GM18505 (cell line): ENCODE data around the gene PIAS3.
"Not testable (repeated sequence)": the region's sequence is repeated elsewhere in the genome, so short reads cannot be mapped to it uniquely, and the experiment has no call there.

Experiments used
- ATAC-seq: cut with Tn5 transposase; IDR thresholded peaks from one replicate; pipeline ENCODE4 v1.9.1; 2021; ENCODE audit not compliant: unreplicated experiment
- POLR2A ChIP-seq: IDR thresholded peaks from 4 replicates; pipeline ENCODE4 v1.6.1; 2011; ENCODE audit warnings: borderline replicate concordance; ENCODE audit not compliant: insufficient read depth, insufficient read length; ENCODE audit errors: extremely low read depth

Gene PIAS3

DNA sequence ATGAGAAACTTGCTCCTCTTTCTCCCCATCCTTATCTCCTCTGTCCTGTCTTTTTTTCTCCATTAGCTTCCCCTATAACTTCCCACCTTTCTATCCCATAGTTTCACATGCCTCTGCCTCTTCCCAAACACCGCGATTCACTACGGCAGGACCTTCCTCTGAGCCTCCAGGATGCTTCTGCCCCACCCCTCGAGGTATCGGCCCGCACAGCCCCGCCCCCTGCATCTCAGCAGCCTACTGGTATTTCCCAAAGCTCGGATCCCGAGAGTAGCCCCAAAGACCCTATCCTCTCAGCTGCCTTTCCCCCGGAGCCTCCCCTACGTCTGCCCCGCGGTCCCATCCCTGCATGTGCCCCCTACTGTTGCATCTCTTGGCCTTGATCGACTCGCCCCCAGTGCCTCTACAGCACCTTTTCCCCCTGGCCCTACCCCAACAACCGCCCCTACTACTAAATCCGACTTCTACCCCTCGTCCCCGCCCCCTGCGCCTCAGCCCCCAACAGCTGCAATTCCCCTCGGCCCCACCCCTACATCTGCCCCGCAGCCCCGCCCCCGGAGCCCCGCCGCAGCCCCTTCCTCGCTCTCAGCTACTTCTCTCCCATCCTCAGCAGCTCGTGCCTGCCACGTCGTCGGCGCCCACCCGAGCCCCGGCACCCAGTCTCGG, 512 bp downstream of the PIAS3 start:
- no peak for TF ChIP-seq POLR2A
- no peak for ATAC-seq

DNA sequence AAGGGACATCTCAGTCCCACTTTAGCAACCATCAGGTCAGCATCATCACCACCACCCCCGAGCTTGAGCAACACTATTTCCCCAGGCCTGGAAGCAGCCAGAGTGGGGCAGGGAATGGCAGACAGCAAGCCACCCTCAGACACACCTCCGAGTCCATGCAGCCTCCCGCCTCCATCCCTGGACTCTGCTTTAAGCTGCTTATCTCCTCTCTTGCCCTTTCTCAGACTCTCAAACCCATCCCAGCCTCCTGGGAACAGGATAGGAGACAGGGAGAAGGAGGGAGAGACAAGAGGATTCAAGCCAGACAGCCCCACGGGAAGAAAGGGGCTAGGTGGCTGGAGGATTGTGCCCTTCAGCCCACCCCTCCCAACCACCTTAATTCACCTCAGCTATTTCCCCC, 1.7 kb downstream of the PIAS3 start:
- ATAC-seq: no peak
- TF ChIP-seq POLR2A: no peak

DNA sequence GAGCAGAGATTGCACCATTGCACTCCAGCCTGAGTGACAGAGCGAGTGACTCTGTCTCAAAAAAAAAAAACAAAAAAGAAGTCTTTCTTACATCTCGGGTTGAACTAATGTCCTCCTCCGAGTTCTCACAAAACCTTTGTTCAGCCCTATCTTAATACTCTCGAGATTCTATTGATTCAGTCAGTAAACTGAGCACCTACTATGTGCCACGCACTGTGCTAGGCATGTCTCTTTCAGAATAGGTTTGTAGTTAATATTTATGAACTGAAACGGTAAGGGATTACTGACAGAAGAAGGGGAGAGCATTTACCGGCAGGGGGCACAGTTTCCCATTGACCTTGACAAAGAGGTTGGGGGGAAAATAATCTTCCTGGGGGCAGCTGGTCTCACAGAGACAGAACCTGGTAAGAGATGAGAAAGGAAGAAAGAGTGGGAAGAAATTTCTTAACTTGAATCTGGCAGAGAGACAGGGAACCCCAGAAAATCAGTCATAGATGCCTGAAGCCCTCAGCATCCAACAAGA, 3.4 kb downstream of the PIAS3 start:
- TF ChIP-seq POLR2A: no peak
- no peak for ATAC-seq

DNA sequence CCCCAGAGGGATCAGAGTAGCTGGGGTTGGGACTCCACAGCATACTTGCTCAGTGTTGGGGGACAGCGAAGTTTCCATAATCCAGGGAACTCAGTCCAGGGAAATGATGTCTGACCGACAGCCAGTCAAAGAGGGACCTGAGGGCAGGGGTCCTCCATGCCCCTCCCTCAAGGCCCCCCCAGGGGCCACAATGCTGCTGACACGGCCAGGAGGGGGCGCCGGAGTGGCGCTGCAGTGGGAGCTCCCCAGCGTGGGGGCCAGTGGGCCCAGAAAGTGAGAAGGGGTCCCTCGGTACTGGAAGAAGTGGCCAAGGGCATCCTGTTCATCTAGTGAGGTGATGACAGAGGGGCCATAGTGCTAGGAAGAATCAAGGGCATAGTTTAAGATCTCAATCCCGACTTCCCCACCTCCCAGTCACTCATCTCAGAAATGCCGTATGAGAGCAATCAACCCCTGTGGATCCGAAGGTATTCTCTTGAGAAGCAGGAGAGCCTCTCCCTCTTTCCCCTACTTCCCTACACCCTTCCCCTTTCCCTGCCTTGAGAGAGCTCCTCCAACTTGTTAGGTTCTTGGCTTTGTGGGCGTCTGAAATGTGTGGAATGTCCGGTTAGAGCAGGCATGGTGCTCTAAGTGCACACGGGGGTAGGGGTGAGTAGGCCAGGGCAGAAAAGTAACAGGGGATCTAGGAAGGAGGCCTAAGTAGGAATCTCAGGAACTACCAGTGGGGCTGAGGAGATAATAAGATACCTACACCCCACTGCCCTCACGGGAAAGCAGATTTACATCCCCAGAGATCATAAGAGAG, 9.3 kb downstream of the PIAS3 start:
- ATAC-seq: no peak

DNA sequence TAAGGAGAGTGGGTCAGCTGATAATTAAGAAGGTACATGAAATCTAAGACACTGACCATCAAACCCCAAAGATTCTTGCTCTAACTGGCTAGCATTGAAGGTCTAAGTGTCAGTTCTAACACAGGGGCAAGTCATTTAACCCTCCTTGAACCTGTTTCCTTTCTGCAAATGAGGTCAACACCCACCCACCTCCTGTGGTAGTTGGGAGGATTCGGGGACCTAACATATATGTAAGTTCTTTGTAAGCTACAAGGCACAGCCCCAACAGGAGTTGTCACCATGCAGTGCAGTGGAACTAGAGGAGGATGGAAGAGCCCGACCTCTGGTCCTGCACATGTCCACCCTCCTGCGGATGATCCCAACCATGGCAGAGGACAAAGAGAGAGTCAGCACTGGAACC, 11.1 kb downstream of the PIAS3 start:
- ATAC-seq: no peak
- TF ChIP-seq POLR2A: no peak

More for the DNA sequence above, 9.3 kb downstream of the PIAS3 start:
- no peak for TF ChIP-seq POLR2A

DNA sequence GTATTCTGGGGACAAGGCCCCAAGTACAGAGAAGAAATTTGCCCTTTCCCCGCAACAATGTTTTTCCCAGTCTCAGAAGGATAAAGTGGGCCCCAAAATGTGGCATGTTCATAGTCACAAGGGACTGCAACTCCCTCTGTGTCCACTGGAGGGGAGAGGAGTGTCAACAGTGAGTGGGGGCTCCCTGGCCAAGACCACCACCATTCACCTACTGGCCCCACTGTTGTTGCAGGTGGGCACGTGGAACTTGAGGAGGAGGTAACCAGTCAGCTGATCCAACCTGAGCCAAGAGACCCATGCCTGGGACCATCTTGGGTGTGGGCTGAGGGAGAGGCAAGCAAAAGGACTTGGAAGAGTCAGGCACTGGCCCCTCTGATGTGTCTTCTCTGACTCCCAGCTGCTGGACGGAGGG, 12.7 kb downstream of the PIAS3 start:
- no peak for TF ChIP-seq POLR2A
- no peak for ATAC-seq

DNA sequence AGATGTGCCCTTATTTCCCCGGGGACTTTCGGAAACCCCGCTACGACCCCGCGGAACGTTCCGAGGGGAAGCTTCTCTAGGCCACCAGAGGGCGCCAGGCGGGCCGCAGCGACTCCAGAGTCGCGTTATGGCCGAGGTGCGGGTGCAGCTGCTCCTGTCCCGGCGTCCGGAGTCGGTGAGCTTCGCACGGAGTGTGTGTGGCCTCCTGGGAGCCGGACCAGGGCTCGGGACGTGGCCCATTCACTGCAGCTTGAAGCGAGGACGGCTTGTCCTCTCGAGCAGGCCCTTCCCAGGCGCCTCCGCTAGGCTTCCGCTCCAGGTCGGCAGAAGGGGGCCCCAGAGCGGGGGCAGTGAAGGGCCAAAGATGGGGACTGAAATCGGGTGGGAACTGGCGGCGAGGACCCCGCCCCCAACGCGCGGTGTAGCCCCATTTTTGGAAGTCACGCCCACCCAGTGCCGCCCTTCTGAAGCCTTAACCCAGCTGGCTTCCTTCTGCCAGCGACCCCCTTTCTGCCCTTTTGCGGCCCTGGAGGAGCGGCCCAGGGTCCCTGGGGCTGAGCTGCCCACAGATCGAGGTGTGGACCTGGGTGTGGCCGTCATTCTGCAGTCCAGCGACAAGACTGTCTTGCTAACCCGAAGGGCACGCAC, 13.2 kb downstream of the PIAS3 start, which contains the start of gene NUDT17:
TSS of gene NUDT17 (plus strand) at position 117 of the 648 bp plus-strand sequence. CDS start at position 128, 11 bp downstream.
- peak; percentile 67 for TF ChIP-seq POLR2A
- peak; percentile 64 for ATAC-seq

DNA sequence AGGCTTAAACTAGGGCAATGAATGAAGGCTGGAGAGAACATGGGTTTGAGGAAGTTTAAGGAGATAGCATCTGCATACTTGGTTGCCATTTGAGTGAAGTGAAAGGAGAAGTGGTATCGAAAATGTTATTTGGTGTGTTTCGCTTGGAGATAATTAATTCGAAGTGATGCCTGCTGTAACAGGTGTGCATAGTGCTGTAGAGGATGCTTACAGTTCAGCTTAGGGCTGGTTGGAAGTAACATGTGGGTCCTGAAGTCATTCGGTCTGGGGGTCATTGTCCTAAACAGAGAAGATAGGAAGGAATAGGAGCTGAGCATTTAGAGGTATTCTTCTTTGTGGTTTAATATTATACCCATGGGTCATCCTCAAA, 13.8 kb downstream of the PIAS3 start:
- TF ChIP-seq POLR2A: peak; percentile 44

DNA sequence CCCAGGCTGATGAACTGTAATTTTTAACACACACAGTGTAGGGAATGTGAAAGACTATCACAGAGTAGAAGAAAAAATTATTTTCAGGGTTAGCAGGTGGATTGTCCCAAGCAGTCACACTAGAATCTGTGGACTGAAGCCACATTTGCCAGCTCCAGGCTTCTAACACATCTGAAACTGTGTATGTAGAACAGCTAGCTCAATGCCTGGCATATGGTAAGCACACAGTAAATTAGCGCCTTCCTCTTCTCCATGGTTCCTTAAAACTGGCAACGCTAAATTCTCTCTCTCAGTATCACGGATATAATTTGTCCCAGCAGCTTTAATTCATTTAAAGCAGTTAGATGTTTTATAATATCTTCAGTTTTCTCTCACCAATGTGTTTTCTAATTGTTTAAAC, 15.8 kb downstream of the PIAS3 start:
- no peak for ATAC-seq
- TF ChIP-seq POLR2A: no peak

More for the DNA sequence above, 13.8 kb downstream of the PIAS3 start:
- ATAC-seq: peak; percentile 60

DNA sequence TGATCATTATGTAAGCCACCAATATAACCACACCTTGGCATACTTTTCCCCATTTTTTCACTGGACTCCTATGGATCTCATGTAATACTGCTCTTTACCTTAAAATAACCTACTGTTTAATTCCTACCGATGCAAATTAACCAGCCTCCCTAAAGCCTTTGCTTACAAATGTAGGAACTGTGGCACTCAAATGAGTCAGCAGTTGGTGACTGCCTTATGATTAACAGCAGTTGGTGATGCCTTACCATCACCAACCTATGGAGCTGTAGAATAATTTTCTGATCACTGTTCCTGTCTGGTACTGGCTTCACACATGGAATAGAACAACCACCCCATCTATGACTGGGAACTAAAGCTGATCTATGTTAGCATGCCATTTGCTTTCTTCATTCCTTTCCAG, 21.2 kb downstream of the PIAS3 start:
- no peak for ATAC-seq

DNA sequence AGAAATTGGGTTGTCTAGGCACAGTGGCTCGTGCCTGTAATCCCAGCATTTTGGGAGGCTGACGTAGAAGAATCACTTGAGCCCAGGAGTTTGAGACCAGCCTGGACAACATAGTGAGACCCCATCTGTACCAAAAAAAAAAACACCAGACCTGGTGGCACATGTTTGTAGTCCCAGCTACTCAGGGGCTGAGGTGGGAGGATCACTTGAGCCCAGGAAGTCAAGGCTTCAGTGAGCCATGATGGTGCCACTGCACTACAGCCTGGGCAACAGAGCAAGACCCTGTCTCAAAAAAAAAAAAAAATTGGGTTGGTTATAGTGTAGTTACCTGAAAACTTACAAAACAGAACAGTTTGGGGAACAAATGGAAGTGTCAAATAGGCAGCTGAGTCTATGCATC, 28.1 kb downstream of the PIAS3 start:
- not testable (repeated sequence) for ATAC-seq

More for the DNA sequence above, 21.2 kb downstream of the PIAS3 start:
- TF ChIP-seq POLR2A: no peak

DNA sequence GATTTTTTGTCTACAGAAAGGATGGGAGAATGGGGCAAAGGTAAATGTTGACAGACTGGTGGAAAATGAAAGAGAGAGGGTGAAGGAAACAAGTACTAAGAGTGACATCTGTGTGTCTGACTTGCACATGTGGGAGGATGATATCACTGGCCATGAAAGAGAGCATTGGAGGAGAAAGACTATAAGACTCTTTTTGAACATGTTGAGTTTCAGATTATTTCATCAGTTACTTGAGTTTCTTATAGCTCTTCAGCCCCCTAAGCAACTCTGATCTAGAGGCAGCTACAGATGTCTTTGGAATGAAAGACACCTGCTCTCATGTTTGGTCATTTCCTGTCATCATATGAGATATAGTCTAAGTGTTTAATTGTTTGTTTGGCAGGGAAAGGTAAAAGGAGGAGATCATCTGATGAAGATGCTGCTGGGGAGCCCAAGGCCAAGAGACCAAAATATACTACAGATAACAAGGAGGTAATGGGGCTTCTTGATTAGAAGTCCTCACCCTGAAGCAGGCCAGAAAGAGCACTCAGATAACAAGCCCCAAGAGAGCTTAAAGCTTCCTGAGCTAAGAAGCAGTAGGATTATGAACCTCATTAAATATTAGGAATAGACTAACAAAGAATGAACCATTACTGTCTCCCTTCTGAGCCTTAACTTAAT, 30.4 kb downstream of the PIAS3 start:
- TF ChIP-seq POLR2A: no peak

DNA sequence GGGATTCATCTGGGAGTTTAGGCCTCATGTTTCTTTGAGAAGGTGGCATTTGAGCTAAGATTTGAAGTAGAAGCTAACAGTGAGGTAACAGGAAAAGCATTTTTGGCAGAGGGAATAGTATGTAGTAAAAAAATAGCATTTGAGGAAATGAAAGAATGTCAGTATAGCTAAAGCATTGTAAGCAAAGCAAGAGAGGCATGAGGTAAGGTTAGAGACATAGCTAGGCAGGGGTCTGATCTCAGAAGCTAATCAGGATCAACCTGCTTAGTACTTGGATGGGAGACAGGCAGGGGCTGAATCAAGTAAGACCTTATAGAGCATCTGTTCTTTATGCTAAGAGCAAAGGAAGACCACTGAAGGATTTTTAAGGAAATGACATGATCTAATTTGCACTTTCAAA, 30.9 kb downstream of the PIAS3 start:
- ATAC-seq: no peak
- TF ChIP-seq POLR2A: no peak

More for the DNA sequence above, 30.4 kb downstream of the PIAS3 start:
- no peak for ATAC-seq
